H9 (cell line): Measurements from ENCODE around the gene PRODH. TPM values are rescaled to one million over a fixed set of nuclear protein-coding genes. Genes with fewer than 3 reads are reported as not detected.

Source experiments
- DNase-seq: peaks from one replicate; pipeline ENCODE4 v3.0.0-alpha.2; 2017
- H2AFZ ChIP-seq: one replicate; pipeline ENCODE4 v1.6.1; 2013; ENCODE audit warnings: mild to moderate bottlenecking, low read length, control low read depth, moderate library complexity
- H2AK5ac ChIP-seq: 2 replicates; pipeline ENCODE4 v1.6.1; 2013; ENCODE audit warnings: low read length, control low read depth, mixed read lengths; ENCODE audit not compliant: insufficient read length
- H2BK120ac ChIP-seq: one replicate; pipeline ENCODE4 v1.6.1; 2013; ENCODE audit warnings: low read depth, mild to moderate bottlenecking, low read length, control low read depth, inconsistent platforms; ENCODE audit not compliant: poor library complexity, severe bottlenecking
- H2BK12ac ChIP-seq: 2 replicates; pipeline ENCODE4 v1.6.1; 2013; ENCODE audit warnings: low read length, control low read depth, mixed read lengths, low read depth; ENCODE audit not compliant: insufficient read length
- H2BK15ac ChIP-seq: 2 replicates; pipeline ENCODE4 v1.6.1; 2013; ENCODE audit warnings: low read depth, low read length, control low read depth
- H2BK20ac ChIP-seq: one replicate; pipeline ENCODE4 v1.6.1; 2013; ENCODE audit warnings: low read depth, mild to moderate bottlenecking, low read length, control low read depth, inconsistent platforms; ENCODE audit not compliant: poor library complexity, severe bottlenecking
- H2BK5ac ChIP-seq: 2 replicates; pipeline ENCODE4 v1.6.1; 2013; ENCODE audit warnings: low read length, control low read depth, mixed read lengths; ENCODE audit not compliant: insufficient read length
- H3K14ac ChIP-seq: 2 replicates; pipeline ENCODE4 v1.6.1; 2013; ENCODE audit warnings: low read length, control low read depth; ENCODE audit not compliant: insufficient read depth
- H3K18ac ChIP-seq: 2 replicates; pipeline ENCODE4 v1.6.1; 2013; ENCODE audit warnings: low read depth, mild to moderate bottlenecking, mixed read lengths, low read length, control low read depth; ENCODE audit not compliant: insufficient read length
- H3K23ac ChIP-seq: 2 replicates; pipeline ENCODE4 v1.6.1; 2013; ENCODE audit warnings: low read length, control low read depth, mixed read lengths, low read depth; ENCODE audit not compliant: insufficient read length
- H3K23me2 ChIP-seq: 2 replicates; pipeline ENCODE4 v1.6.1; 2013; ENCODE audit warnings: low read depth, mild to moderate bottlenecking, mixed read lengths, low read length, control low read depth; ENCODE audit not compliant: insufficient read length, poor library complexity, severe bottlenecking
- H3K27ac ChIP-seq: 2 replicates; pipeline ENCODE4 v1.5.1; 2013; ENCODE audit warnings: low read length, control low read depth, mixed read lengths, low read depth; ENCODE audit not compliant: insufficient read length
- H3K27me3 ChIP-seq: 2 replicates; pipeline ENCODE4 v1.6.1; 2013; ENCODE audit warnings: low read length, control low read depth, inconsistent platforms; ENCODE audit not compliant: insufficient read depth
- H3K4ac ChIP-seq: 2 replicates; pipeline ENCODE4 v1.6.1; 2013; ENCODE audit warnings: low read depth, mild to moderate bottlenecking, control low read depth, inconsistent platforms, low read length, moderate library complexity
- H3K4me1 ChIP-seq: 2 replicates; pipeline ENCODE4 v1.6.1; 2013; ENCODE audit warnings: low read length, control low read depth, inconsistent platforms; ENCODE audit not compliant: insufficient read depth
- H3K4me2 ChIP-seq: 2 replicates; pipeline ENCODE4 v1.6.1; 2013; ENCODE audit warnings: low read length, control low read depth, mixed read lengths; ENCODE audit not compliant: insufficient read length, insufficient read depth
- H3K56ac ChIP-seq: 2 replicates; pipeline ENCODE4 v1.6.1; 2013; ENCODE audit warnings: low read depth, mild to moderate bottlenecking, mixed read lengths, low read length, control low read depth; ENCODE audit not compliant: insufficient read length
- H3K79me1 ChIP-seq: 2 replicates; pipeline ENCODE4 v1.6.1; 2013; ENCODE audit warnings: low read depth, mild to moderate bottlenecking, moderate library complexity, low read length, control low read depth, inconsistent platforms; ENCODE audit not compliant: insufficient read depth, poor library complexity, severe bottlenecking
- H3K79me2 ChIP-seq: 2 replicates; pipeline ENCODE4 v1.6.1; 2013; ENCODE audit warnings: low read length, control low read depth, inconsistent platforms; ENCODE audit not compliant: insufficient read depth
- H3K9ac ChIP-seq: 2 replicates; pipeline ENCODE4 v1.6.1; 2013; ENCODE audit warnings: low read length, control low read depth, mixed read lengths; ENCODE audit not compliant: insufficient read length; ENCODE audit errors: extremely low read depth
- H3K9me3 ChIP-seq: one replicate; pipeline ENCODE4 v1.6.1; 2013; ENCODE audit warnings: low read depth, low read length, inconsistent platforms; ENCODE audit not compliant: control insufficient read depth
- H3T11ph ChIP-seq: one replicate; pipeline ENCODE4 v1.6.1; 2013; ENCODE audit warnings: mild to moderate bottlenecking, low read length, control low read depth, inconsistent platforms
- H4K20me1 ChIP-seq: one replicate; pipeline ENCODE4 v1.6.1; 2013; ENCODE audit not compliant: control insufficient read depth, insufficient read length, insufficient read depth
- H4K5ac ChIP-seq: 2 replicates; pipeline ENCODE4 v1.6.1; 2013; ENCODE audit warnings: low read depth, mild to moderate bottlenecking, mixed read lengths, low read length, control low read depth; ENCODE audit not compliant: insufficient read length
- H4K8ac ChIP-seq: replicated peaks from 2 replicates; pipeline ENCODE4 v1.6.1; 2013; ENCODE audit warnings: low read length, control low read depth, mixed read lengths, low read depth; ENCODE audit not compliant: insufficient read length
- H4K91ac ChIP-seq: 2 replicates; pipeline ENCODE4 v1.6.1; 2013; ENCODE audit warnings: low read depth, mild to moderate bottlenecking, moderate library complexity, mixed read lengths, low read length, control low read depth; ENCODE audit not compliant: insufficient read length
- H3K27ac Mint-ChIP-seq, 3 experiments: 2 replicates in 2 of 3; 3 replicates in 1 of 3; pipeline ENCODE4 v1.8.0; 2020 to 2021; ENCODE audit warnings: mixed read lengths in 3 of 3, mild to moderate bottlenecking in 1 of 3, moderate library complexity in 1 of 3
- H3K27me3 Mint-ChIP-seq: 2 replicates; pipeline ENCODE4 v1.8.0; 2021; ENCODE audit warnings: low read depth, mild to moderate bottlenecking, moderate library complexity, mixed read lengths
- H3K36me3 Mint-ChIP-seq, 3 experiments: 2 replicates in 2 of 3; 3 replicates in 1 of 3; pipeline ENCODE4 v1.8.0; 2020 to 2021; ENCODE audit warnings: low read depth in 3 of 3, mixed read lengths in 3 of 3; ENCODE audit not compliant: insufficient read depth in 1 of 3
- H3K4me1 Mint-ChIP-seq, 2 experiments: 2 replicates each; pipeline ENCODE4 v1.8.0; 2020; ENCODE audit warnings: mixed read lengths in 2 of 2
- H3K4me3 Mint-ChIP-seq, 2 experiments: 2 replicates in 1 of 2; 3 replicates in 1 of 2; pipeline ENCODE4 v1.8.0; 2020 to 2021; ENCODE audit warnings: mild to moderate bottlenecking in 2 of 2, mixed read lengths in 2 of 2, moderate library complexity in 1 of 2
- H3K9me3 Mint-ChIP-seq, 2 experiments: 2 replicates in 1 of 2; 3 replicates in 1 of 2; pipeline ENCODE4 v1.8.0; 2020; ENCODE audit warnings: mild to moderate bottlenecking in 2 of 2, mixed read lengths in 2 of 2, moderate library complexity in 1 of 2
- WGBS: extraction: QIAGEN DNeasy Blood & Tissue Kit; methylation state at CpG from one replicate; pipeline ENCODE4 v1.1.7; 2013; ENCODE audit warnings: missing lambda C conversion rate, low lambda C conversion rate, mixed read lengths; ENCODE audit not compliant: insufficient read length; ENCODE audit errors: extremely low coverage; 5-methylcytosine and 5-hydroxymethylcytosine counted together
- total RNA-seq: library from RNA; stranded (reverse); gene quantifications from 2 replicates; pipeline ENCODE4 v1.2.1, GENCODE V29; 2021
- TF ChIP-seq, protein P1 (sequence below): fragments of 200-600 bp; sonication (generic); conservative IDR thresholded peaks from 3 replicates; pipeline ENCODE4 v1.8.0; 2021; ENCODE audit warnings: antibody characterized with exemption, mild to moderate bottlenecking

PRODH gene
- total RNA-seq, 1 experiment from 2014 or later, result 51.2 TPM

DNA sequence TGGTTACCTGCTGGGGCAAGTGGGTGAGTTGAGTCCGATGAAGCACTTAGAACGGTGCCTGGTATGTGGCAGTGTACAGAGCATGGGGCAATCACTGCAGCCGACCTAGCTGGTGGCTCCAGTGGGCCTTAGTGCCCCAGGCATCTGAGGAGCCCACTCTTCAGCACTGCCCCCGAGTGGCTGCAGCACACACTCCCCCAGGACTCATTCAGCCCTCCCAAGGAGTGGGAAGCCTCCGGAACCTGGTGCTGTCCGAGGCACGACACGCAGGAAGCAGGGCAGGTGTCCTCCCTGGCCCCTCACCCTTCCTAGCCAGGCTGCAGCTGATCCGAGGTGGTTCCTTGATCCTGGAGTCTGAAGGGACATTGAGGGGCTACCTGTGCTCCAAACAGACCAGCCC lies 42.4 kb upstream of the PRODH start:
- Histone ChIP-seq H2BK120ac (no peak overlapping the region), H2BK12ac (no peak overlapping the region), H3K56ac (no peak overlapping the region), H3K79me2 (no peaks in the 10 kb centered on the region), H3K9me3 (peaks cover 14% of the 10 kb centered on the region), H2BK20ac (no peak overlapping the region), H2AK5ac (no peak overlapping the region), H2BK5ac (no peak overlapping the region), H3K14ac (no peak overlapping the region), H4K8ac (no peak overlapping the region), H3K4ac (no peak overlapping the region), H3K4me1 (no peaks in the 10 kb centered on the region), H4K5ac (no peak overlapping the region), H2AFZ (no peak overlapping the region), H3K23ac (no peak overlapping the region), H3T11ph (no peak overlapping the region), H3K27ac (no peak overlapping the region), H3K27me3 (no peaks in the 10 kb centered on the region), H4K91ac (no peak overlapping the region), H3K18ac (no peak overlapping the region), H2BK15ac (no peak overlapping the region), H3K9ac (no peak overlapping the region), H4K20me1 (no peaks in the 10 kb centered on the region), H3K4me2 (no peak overlapping the region), H3K23me2 (no peaks in the 10 kb centered on the region), H3K79me1 (no peaks in the 10 kb centered on the region)
- H3K4me1 Mint-ChIP-seq, result no peaks in the 10 kb centered on the region
- no peak overlapping the region for H3K4me3 Mint-ChIP-seq
- WGBS, result no CpG with 5 or more reads among the region's 9 CpGs
- H3K27ac Mint-ChIP-seq, result no peak overlapping the region
- no peak for DNase-seq
- H3K36me3 Mint-ChIP-seq, result peaks cover 0 to 35% (median 29%) of the 10 kb centered on the region in 3 experiments; a peak in 6 of 7 replicates
- H3K27me3 Mint-ChIP-seq, result no peaks in the 10 kb centered on the region
- H3K9me3 Mint-ChIP-seq, result peaks cover 19 to 20% of the 10 kb centered on the region in 2 experiments
- TF ChIP-seq, protein P1, sequence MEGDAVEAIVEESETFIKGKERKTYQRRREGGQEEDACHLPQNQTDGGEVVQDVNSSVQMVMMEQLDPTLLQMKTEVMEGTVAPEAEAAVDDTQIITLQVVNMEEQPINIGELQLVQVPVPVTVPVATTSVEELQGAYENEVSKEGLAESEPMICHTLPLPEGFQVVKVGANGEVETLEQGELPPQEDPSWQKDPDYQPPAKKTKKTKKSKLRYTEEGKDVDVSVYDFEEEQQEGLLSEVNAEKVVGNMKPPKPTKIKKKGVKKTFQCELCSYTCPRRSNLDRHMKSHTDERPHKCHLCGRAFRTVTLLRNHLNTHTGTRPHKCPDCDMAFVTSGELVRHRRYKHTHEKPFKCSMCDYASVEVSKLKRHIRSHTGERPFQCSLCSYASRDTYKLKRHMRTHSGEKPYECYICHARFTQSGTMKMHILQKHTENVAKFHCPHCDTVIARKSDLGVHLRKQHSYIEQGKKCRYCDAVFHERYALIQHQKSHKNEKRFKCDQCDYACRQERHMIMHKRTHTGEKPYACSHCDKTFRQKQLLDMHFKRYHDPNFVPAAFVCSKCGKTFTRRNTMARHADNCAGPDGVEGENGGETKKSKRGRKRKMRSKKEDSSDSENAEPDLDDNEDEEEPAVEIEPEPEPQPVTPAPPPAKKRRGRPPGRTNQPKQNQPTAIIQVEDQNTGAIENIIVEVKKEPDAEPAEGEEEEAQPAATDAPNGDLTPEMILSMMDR, result no peak
